ENCODE data around the gene ITIH3. TPM values are rescaled to one million over a fixed set of nuclear protein-coding genes. Genes with fewer than 3 reads are reported as not detected.

Gene ITIH3
- total RNA-seq, 3 donors from 2014 or later, result 0.72 to 1.4 (median 0.89) TPM

DNA sequence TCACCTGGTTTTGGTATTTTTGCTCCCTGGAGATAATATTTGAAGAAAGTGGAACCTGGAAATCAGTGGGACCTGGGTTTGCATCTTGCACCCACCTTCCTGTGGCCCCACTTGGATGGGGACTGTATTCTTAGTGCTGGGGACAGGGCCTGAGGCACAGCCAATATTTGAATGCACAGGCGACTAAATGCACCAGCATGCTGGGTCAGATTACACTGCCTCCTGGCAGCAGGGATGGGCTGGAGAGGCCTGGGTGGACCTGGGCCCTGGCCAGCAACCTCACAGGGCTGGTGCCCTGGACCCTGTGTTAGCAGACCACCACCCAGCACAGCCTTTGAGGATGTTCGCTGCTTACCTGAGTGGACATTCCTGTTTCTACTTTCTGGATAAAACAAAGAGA lies 25.3 kb downstream of the ITIH3 start:
- no peak overlapping the region for H3K4me3 ChIP-seq
- TF ChIP-seq, protein P1, sequence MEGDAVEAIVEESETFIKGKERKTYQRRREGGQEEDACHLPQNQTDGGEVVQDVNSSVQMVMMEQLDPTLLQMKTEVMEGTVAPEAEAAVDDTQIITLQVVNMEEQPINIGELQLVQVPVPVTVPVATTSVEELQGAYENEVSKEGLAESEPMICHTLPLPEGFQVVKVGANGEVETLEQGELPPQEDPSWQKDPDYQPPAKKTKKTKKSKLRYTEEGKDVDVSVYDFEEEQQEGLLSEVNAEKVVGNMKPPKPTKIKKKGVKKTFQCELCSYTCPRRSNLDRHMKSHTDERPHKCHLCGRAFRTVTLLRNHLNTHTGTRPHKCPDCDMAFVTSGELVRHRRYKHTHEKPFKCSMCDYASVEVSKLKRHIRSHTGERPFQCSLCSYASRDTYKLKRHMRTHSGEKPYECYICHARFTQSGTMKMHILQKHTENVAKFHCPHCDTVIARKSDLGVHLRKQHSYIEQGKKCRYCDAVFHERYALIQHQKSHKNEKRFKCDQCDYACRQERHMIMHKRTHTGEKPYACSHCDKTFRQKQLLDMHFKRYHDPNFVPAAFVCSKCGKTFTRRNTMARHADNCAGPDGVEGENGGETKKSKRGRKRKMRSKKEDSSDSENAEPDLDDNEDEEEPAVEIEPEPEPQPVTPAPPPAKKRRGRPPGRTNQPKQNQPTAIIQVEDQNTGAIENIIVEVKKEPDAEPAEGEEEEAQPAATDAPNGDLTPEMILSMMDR (IDR thresholded peaks at IDR 0.05), result no peak
- H3K4me1 ChIP-seq (ENCODE audit: low read depth), result no peaks in the 10 kb centered on the region
- ATAC-seq (no peak), DNase-seq (no peak)
- no peaks in the 10 kb centered on the region for H3K36me3 ChIP-seq (ENCODE audit: low read depth)
- H3K9me3 ChIP-seq, result no peaks in the 10 kb centered on the region
- intact Hi-C loops (cut with DNase I, micrococcal nuclease), result no loop called here

DNA sequence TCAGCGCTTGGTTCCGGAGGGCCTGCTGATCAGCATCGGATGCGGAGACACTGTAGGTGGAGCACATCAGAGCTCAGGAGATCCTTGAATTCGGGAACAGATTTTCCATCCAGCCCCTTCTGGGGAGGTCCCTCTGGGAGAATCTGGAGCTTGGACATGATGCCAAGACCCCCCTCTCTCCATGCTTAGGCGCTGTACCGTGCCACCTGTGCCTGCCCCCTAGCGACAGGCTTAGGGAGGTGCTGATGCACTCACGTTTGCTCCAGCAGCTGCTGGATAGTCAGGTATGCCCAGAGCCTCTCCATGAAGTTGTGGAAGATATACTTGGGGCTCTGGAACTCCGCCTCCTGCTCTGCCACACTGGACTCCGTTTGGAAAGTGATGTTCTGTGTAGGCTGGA lies 26.1 kb downstream of the ITIH3 start:
- ATAC-seq, result peak; percentile 57

DNA sequence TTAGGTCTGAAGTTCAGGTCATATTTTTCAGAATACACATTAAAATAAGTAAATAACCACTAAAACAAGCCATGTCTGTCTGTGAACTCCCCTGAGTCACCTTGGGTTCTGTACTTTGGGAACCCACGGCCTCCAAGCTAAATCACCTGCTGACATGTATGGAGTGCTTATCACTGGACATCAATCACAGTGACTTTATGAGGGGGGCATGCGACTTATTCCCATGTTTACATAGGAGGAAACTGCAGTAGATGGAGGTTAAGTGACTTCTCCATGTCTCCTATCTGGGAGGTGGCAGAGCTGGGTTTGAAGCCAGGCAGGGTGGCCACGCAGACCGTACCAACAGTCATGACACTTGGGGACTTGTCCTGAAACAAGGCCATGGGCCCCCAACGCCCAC lies 27.8 kb downstream of the ITIH3 start:
- ATAC-seq, result no peak
- H3K4me3 ChIP-seq, result no peak overlapping the region

More for the DNA sequence above, 26.1 kb downstream of the ITIH3 start:
- DNase-seq, result peak in 1 of 3 donors; percentile 24
- no peaks in the 10 kb centered on the region for H3K9me3 ChIP-seq
- TF ChIP-seq, protein P1 (IDR thresholded peaks at IDR 0.05), result no peak
- intact Hi-C loops (cut with DNase I, micrococcal nuclease), result no loop called here
- no peak overlapping the region for H3K4me3 ChIP-seq
- no peaks in the 10 kb centered on the region for H3K36me3 ChIP-seq (ENCODE audit: low read depth)
- no peaks in the 10 kb centered on the region for H3K4me1 ChIP-seq (ENCODE audit: low read depth)

DNA sequence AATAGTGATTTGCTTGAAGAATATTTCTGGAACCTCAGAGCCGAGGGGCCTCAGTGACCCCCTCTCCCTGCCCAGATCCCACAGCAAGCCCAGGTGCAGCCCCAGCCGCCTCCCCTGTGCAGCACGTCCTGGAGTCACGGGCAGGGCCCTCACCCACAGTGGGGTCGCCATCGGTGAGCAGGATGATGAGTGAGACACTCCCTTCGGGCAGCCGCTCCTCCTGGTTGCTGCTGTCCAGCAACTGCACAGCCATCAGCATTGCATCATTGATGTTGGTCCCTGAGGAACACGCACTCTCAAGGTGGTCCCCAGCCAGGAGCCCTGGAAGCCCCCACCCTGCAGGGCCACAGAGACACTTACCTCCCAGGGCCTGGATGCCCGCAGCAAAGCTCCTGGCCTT lies 29.4 kb downstream of the ITIH3 start:
- DNase-seq (no peak), ATAC-seq (no peak)
- Histone ChIP-seq H3K4me1 (ENCODE audit: low read depth) (no peaks in the 10 kb centered on the region), H3K9me3 (no peaks in the 10 kb centered on the region), H3K4me3 (no peak overlapping the region), H3K36me3 (ENCODE audit: low read depth) (no peaks in the 10 kb centered on the region)
- intact Hi-C loops (cut with DNase I, micrococcal nuclease), result no loop called here
- TF ChIP-seq, protein P1 (IDR thresholded peaks at IDR 0.05), result no peak

More for the DNA sequence above, 27.8 kb downstream of the ITIH3 start:
- no peak for DNase-seq
- TF ChIP-seq, protein P1 (IDR thresholded peaks at IDR 0.05), result no peak
- intact Hi-C loops (cut with DNase I, micrococcal nuclease), result no loop called here
- Histone ChIP-seq H3K4me1 (ENCODE audit: low read depth) (no peaks in the 10 kb centered on the region), H3K36me3 (ENCODE audit: low read depth) (no peaks in the 10 kb centered on the region), H3K9me3 (no peaks in the 10 kb centered on the region)

DNA sequence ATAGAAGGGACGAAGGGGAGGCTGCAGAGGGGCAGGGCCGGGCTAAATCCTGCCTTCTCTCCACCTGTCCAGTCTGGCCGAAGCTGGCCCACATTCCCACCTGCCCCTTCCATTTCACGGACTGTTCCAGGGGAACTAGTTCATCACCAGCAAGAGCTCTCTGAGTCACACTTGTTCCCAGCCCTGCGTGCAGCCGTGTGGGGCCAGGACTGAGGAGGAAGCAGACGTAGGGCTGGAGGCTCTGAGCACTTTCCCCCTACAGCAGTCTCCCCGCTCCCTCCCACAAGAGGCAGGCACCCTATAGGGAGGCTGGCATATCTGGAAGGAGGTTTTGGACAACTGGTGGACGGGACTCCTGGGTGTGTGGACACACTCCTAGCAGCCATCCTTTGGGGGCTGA lies 32.8 kb downstream of the ITIH3 start:
- H3K36me3 ChIP-seq (ENCODE audit: low read depth), result no peaks in the 10 kb centered on the region
- TF ChIP-seq, protein P1 (IDR thresholded peaks at IDR 0.05), result no peak
- intact Hi-C loops (cut with DNase I, micrococcal nuclease), result no loop called here
- H3K4me3 ChIP-seq, result no peak overlapping the region
- ATAC-seq (no peak), DNase-seq (no peak)
- H3K9me3 ChIP-seq, result no peaks in the 10 kb centered on the region
- H3K4me1 ChIP-seq (ENCODE audit: low read depth), result peaks cover 4% of the 10 kb centered on the region

DNA sequence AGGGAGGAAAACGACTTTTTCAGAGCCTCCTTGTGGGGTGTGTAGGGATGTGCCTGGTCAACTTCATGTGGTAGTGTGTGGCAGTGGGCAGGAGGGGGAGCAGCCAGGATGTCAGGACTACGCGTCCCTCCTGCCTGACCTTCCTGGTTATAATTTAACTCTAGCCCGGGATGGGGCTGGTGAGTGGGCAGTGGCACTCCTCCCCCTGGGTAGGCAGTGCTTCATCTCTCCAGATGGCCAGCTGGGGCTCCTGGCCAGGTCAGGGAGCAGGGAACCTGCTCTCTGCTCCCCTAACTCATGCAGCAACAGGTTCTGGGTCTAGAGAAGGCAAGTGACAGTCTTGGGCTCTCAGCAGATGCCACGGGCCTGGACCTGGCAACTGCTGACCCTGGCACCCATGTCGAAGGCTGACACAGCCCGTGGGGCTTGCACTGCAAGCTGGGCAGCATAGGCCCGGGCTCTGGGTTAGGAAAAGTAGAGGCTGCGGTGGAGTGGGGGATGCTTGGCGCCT lies 33.3 kb downstream of the ITIH3 start:
- no peaks in the 10 kb centered on the region for H3K36me3 ChIP-seq (ENCODE audit: low read depth)
- ATAC-seq (peak; percentile 22), DNase-seq (no peak)
- no peaks in the 10 kb centered on the region for H3K9me3 ChIP-seq
- peaks cover 4% of the 10 kb centered on the region for H3K4me1 ChIP-seq (ENCODE audit: low read depth)
- no peak overlapping the region for H3K4me3 ChIP-seq
- intact Hi-C loops (cut with DNase I, micrococcal nuclease), result no loop called here
- TF ChIP-seq, protein P1 (IDR thresholded peaks at IDR 0.05), result no peak
